ENCODE data around the gene SLAIN1.

SLAIN1 gene

DNA sequence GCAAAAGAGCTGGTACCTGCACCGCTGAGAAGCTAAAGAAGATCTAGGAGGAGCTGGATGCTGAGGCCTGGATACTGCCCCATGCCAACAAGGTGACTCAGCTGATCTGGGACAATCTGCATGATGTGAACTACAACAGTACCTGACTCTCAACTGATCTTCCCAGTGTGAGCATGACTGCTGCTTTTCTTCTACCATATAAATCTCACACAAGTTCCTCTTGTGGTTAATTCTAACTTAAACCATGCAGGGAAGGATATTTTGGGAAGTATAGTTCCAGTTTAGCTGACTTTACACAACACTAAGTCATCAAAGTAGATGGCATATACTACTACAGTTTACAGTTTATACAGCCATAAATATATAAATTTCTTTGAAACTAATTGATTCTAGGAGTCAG is 91.9 kb downstream of the SLAIN1 start:
- H3K4me3 ChIP-seq (ENCODE audit: low read depth, low read length), result no peak overlapping the region
- peak; percentile 25 for DNase-seq (ENCODE audit: low read depth)
- no peak for TF ChIP-seq CTCF (IDR thresholded peaks at IDR 0.05; ENCODE audit: low read depth, low read length)
- no peak for TF ChIP-seq POLR2A (IDR thresholded peaks at IDR 0.05; ENCODE audit: extremely low read depth, insufficient read length)
- TF ChIP-seq, protein P1, sequence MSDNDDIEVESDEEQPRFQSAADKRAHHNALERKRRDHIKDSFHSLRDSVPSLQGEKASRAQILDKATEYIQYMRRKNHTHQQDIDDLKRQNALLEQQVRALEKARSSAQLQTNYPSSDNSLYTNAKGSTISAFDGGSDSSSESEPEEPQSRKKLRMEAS (IDR thresholded peaks at IDR 0.05; ENCODE audit: low read depth, low read length), result no peak
- TF ChIP-seq MYC (IDR thresholded peaks at IDR 0.05; ENCODE audit: low read depth, low read length), result no peak

- TF ChIP-seq POLR2A (IDR thresholded peaks at IDR 0.05; ENCODE audit: extremely low read depth, insufficient read length) (no peak), CTCF (IDR thresholded peaks at IDR 0.05; ENCODE audit: low read depth, low read length) (no peak), MYC (IDR thresholded peaks at IDR 0.05; ENCODE audit: low read depth, low read length) (no peak)
- TF ChIP-seq, protein P1 (IDR thresholded peaks at IDR 0.05; ENCODE audit: low read depth, low read length), result no peak
- no peak for DNase-seq (ENCODE audit: low read depth)
- no peak overlapping the region for H3K4me3 ChIP-seq (ENCODE audit: low read depth, low read length)
Observed at GRCh38 chr13:77800219-77800618, 102.7 kb downstream of the SLAIN1 start.

- no peak for DNase-seq (ENCODE audit: low read depth)
- no peak overlapping the region for H3K4me3 ChIP-seq (ENCODE audit: low read depth, low read length)
- TF ChIP-seq POLR2A (IDR thresholded peaks at IDR 0.05; ENCODE audit: extremely low read depth, insufficient read length), result no peak
- TF ChIP-seq CTCF (IDR thresholded peaks at IDR 0.05; ENCODE audit: low read depth, low read length), result no peak
- TF ChIP-seq, protein P1 (IDR thresholded peaks at IDR 0.05; ENCODE audit: low read depth, low read length), result no peak
- TF ChIP-seq MYC (IDR thresholded peaks at IDR 0.05; ENCODE audit: low read depth, low read length), result no peak
Observed at GRCh38 chr13:77806518-77806917, 109.0 kb downstream of the SLAIN1 start.

- DNase-seq (ENCODE audit: low read depth), result no peak
- H3K4me3 ChIP-seq (ENCODE audit: low read depth, low read length), result no peak overlapping the region
- TF ChIP-seq MYC (IDR thresholded peaks at IDR 0.05; ENCODE audit: low read depth, low read length), result no peak
- TF ChIP-seq, protein P1 (IDR thresholded peaks at IDR 0.05; ENCODE audit: low read depth, low read length), result no peak
- no peak for TF ChIP-seq CTCF (IDR thresholded peaks at IDR 0.05; ENCODE audit: low read depth, low read length)
- TF ChIP-seq POLR2A (IDR thresholded peaks at IDR 0.05; ENCODE audit: extremely low read depth, insufficient read length), result no peak
Observed at GRCh38 chr13:77807431-77808135, 110.1 kb downstream of the SLAIN1 start.

DNA sequence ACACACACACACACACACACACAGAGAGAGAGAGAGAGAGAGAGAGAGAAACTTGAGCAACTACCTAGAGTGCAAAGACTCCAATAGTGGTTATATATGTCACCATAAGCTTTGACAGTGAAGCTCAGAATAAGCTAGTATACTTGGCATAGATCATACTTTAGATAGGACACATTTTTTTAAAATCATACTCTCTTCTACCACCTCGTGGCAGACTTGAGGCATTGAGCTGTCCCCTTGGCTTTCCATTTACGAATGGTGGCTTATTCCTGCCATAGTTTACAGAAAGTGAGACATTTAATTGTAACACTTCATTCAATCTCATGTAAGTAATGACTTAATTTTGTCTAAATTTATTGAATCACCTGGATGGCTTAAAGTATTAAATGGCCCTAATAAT is 112.9 kb downstream of the SLAIN1 start:
- peak; percentile 60 for DNase-seq (ENCODE audit: low read depth)
- H3K4me3 ChIP-seq (ENCODE audit: low read depth, low read length), result no peak overlapping the region
- no peak for TF ChIP-seq MYC (IDR thresholded peaks at IDR 0.05; ENCODE audit: low read depth, low read length)
- peak; percentile 59 for TF ChIP-seq CTCF (IDR thresholded peaks at IDR 0.05; ENCODE audit: low read depth, low read length)
- TF ChIP-seq, protein P1 (IDR thresholded peaks at IDR 0.05; ENCODE audit: low read depth, low read length), result peak; percentile 41; the same call in 1 of the 2 replicates
- TF ChIP-seq POLR2A (IDR thresholded peaks at IDR 0.05; ENCODE audit: extremely low read depth, insufficient read length), result no peak

All from NB4 (cell line).